Stimulated activated CD4-positive, alpha-beta T cell treated with anti-CD3 and anti-CD28 coated beads, TNF-alpha, amount 100 ng/mL, for 24 hours (primary cell): ENCODE data around the gene ZNF653.

Source experiments
- DNase-seq, 3 experiments: peaks; one replicate each; pipeline ENCODE4 v3.0.0-alpha.2; 2020; ENCODE audit warnings: low read depth in 3 of 3

Gene ZNF653

DNA sequence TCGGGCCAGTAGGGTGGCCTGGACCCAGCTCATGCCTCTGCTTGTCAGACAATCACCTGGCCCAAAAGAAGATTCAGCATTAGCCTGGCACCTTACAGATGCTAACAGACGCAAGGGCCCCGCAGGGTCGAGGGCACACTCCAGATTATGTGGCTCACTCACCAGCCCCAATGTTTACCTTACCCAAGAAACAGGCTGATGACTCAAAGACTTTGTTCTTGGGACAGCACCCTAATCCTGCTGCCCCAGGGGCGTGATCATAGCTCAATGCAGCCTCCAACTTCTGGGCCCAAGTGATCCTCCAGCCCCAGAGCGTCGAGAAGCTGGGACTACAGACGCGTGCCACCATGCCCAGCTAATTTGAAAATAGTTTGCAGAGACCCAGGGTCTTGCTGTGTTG, 13.5 kb upstream of the ZNF653 start:
- DNase-seq = no peak

GRCh38 chr19:11513946-11514345, 8.3 kb upstream of the ZNF653 start:
- no peak for DNase-seq

DNA sequence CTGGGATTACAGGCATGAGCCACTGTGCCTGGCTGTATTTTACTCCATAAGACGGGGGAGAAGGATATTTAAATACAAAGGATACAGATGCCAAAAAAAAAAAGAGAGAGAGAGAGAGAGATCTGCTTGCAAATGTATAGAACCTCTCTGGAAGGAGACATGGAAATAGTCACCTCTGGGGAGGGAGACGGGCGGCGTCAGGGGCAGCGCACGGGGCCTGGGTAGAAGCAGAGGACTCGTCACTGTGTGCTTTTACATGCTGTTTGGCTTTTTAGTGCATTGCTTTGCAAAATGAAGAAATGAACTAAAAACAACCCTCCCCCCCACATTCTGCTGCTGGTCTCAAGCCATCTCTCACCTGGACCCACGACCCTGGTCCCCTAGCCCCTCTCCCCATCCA, 4.8 kb upstream of the ZNF653 start:
- no peak for DNase-seq

GRCh38 chr19:11507370-11508078, 1.9 kb upstream of the ZNF653 start:
- DNase-seq = no peak

- DNase-seq = no peak
Measured at GRCh38 chr19:11506967-11507366, 1.3 kb upstream of the ZNF653 start.

DNA sequence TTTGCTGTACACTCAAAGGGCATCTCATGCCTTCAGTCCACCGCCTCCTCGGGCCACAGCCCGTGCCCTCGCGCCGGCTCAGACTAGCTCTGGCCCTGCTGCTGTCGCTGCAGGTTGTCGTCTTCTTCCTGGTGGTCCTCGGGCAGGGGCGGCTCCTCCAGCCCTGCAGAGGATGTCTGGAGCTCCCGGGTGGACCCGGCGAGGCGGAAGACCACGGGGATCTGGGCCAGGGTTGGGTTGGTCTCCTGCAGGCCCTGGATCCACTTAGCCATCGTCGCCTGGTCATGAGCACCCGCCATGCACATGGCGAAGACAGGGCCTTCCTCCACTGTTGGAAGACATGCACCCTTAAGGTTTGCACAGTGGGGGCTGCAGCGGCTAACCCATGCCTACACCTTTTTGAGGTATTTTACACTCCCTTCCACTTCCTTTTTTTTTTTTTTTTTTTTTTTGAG, 489 bp upstream of the ZNF653 start:
- DNase-seq = no peak

DNA sequence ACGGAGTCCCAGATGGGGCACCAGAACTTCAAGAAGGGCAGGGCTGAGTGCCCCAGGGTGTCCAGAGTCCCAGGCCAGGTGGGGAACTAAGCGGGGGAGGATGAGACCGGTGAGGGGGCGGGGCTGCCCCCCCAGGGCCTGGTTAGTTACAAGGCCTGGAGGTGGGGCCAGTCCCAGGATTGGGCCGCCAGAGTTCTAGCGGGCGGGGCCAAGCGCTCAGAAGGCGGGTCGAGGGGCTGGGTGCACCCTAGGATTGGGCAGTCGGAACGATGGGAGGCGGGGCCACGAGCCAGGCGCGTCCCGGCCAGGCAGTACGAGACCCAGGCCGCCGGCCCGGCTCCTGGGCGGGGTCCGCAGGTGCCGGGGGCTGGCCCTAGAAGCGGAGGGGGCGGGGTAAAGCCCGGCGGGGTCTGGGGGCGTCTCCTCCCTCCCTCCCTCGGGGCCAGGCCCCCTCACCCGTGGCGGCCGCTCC, 571 bp downstream of the ZNF653 start:
- DNase-seq = peak; percentile 87 to 99 (median 91)

- DNase-seq = no peak
Measured at GRCh38 chr19:11504502-11505031, 1.1 kb downstream of the ZNF653 start.

GRCh38 chr19:11499890-11500420, 5.7 kb downstream of the ZNF653 start:
- DNase-seq = no peak

DNA sequence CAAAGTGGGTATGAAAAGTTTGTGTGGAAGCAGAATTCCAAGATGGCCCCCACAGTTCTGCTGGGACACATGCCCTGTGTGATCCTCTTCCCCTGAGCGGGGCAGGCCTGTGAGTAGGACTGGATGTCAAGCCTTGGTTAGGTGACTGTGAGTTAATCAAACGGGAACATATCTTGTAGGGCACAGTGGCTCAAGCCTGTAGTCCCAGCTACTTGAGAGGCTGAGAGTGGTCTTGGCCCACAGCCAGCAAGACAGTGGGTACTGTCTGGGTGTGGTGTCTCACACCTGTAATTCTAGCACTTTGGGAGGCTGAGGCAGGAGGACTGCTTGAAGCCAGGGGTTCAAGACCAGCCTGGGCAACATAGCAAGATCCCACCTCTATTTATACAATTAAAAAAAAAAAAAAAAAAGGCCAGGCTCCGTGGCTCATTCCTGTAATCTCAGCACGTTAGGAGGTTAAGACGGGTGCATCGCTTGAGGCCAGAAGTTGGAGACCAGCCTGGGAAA, 6.4 kb downstream of the ZNF653 start:
- DNase-seq = no peak

- peak; percentile 46 to 67 (median 51) for DNase-seq
Measured at GRCh38 chr19:11496391-11497163, 9.1 kb downstream of the ZNF653 start.

DNA sequence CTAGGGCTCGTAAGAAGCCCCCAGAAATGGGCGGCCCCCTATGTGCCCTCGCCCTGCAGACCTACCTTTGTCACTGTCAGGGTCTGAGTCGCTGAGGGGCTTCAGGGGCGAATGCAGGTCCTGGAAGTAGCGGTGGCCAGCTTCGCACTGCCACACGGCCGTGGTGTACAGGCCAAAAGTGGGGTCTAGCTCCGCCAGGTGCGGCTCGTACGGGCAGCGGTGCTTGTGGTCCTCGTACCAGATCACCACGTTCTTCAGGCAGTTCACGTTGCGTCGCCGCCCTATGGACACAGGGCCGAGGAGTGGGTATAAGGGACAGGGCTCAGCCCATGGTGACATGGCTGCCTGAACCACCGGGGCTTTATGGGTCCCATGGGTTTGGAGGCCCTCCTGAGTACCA, 9.8 kb downstream of the ZNF653 start:
- DNase-seq = no peak

- DNase-seq = no peak
Measured at GRCh38 chr19:11495481-11495880, 10.2 kb downstream of the ZNF653 start.

DNA sequence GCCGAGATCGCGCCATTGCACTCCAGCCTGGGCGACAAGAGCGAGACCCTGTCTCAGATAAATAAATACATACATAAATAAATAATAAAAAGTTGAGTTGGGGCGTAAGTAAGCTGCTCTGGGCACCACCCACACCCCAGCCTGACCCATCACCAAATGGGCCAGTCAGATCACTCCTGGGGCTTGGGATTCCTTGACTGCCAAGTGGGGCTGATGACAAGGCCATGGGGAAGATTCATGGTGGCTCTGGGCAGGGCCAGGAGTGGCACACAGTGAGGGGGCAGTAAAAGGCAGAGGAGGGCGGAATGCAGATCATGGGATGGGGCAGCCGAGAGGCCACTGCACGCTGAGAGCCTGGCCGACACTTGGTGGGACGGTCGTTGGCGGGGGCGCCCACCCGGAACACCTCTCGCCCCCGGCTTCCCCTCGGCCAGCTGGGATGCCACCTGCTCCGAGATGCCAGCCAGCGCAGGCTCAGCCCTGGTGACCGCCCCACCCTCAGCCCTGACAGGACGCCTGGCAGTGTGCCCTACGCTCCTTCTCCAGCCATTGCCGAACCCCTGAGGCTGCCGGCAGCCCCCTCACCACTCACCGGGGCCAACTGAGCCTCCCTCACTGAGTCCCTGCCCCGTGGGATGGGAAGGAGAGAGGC, 10.9 kb downstream of the ZNF653 start:
- DNase-seq = no peak

DNA sequence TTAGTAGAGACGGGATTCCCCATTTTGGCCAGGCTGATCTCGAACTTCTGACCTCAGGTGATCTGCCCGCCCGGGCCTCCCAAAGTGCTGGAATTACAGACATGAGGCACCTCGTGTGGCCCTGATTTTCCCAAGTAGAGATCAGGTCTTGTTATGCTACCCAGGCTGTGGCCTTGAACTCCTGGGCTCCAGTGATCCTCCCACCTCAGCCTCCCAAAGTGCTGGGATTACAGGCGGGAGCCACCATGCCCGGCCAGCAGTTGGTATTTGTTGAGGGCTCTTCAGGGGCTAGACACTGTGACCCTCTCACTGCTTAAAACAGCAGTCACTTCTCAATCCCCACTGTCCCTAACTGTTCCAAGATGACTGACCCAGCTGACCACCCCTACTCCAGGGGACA, 16.3 kb downstream of the ZNF653 start:
- DNase-seq = no peak

DNA sequence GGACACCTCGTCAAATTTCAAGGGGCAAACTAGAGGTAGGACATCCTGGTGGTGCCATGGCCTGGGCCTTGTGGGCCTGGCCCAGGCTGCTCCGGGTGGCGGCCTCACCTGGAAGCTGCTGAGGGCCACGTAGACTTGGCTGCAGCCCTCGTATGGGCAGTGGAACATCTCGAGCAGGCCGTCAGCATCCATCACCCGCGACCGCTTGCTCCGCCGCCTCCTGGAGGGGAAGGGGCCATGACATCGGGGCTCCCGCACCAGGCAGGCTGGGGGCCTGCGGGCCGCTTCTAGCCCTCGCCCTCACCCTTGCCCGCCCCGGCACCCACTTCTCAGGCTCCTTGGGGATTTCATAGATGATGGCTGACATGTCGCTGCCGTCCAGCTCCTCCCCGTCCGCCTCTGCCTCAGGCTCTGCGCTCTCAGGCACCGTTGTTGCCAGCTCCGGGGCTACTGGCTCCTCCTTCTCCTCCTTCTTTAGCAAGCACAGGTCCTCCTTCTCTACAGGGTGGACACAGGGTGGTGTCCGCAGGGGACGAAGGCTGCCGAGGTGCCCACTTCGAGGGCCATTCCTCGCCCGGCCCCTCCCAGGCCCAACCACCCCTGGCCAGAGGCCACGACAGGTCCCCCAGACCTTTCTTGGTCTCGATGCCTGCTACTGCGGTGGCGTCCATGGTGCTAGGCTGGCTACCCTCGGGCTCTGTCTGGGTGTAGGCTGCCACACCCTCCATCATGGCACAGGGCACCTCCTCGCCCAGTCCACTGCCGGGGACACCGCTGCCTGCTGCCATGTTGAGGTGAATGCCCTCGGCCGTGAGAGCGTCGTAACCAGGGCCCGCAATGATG, 18.8 kb downstream of the ZNF653 start:
- DNase-seq = no peak

DNA sequence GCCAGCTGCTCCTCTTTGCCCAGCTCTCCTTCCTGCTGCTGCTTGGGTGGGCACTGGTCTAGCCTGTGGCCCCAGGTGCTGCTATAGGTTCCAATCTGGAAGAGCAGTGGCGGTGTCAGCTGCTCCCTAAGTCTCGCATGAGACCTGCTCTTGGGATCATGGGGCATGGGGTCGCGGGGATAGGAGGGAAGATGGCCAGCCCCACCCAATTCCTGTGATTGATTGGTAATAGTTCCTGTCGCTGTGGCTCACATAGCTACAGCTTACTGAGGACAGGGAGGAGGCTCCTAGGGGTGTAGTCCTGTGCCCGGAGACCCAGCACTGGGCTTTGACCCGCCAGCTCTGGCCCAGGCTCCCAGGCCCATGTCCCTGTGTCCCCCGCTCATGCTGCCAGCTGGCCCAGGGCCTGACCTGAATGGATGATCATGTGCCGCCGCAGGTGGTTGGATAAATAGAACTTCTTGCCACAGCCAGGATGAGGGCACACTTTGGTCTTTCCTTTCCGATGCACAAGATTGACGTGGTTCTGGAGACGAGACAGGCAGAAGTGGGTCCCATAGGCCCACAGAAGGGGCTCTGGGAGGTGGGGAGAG, 20.3 kb downstream of the ZNF653 start:
- DNase-seq = no peak

DNA sequence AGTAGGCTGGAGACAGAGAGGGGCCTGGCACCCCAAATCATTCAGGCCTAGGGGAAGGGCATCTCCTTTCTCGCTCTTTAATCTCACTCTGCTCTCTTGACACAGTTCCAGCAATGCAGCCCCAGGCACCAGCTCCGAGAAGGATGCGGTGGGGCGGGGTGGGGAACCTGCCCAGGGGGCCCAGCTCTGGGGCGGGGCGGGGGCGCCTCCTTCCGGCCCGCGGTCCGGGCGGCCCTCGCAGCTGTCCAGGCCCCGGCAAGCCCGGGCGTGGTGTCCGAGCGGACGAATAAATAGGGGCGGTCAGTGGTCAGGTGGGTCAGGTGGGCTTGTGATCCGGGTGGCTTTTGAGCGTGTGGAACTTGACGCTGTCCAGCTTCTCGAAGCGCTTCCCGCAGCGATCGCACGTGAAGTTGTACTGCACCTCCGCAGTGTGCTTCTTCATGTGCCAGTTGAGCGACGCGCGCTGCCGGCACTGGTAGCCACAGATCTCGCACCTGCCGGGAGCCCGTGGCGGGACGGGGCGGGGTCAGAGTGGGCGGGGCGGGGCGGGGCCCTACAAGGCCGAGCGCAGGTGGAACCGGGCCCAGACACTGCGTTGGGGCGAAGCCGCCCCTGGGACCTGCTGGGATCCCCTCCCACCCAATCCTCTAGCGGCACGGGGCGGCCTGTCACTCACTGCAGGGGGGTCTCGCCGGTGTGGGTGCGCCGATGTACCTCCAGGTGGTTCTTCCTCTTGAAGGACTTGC, 22.1 kb downstream of the ZNF653 start:
- no peak for DNase-seq

GRCh38 chr19:11482384-11483050, 23.1 kb downstream of the ZNF653 start:
- DNase-seq = peak; percentile 68 to 89 (median 78)
